ENCODE results near the gene BRINP2.

The BRINP2 gene

DNA sequence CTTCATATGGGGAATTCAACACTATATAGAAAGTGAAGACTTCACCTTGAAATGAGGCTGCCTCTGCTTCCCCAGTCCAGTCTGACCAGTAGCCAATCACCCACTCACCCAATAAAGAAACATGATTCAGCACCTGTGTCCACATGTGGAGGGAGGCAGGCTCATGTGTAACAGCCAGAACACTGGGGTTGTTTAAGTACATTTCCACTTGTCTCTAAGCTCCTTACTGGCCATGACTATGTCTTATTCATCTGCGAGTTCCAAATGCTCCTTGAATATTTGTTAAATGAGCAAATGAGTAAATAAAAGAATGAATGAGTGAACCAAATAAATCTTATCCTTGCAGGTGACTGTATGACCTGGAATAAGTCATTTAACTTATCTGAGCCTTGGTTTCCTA is 100.1 kb downstream of the BRINP2 start:
- no peak for DNase-seq (ENCODE audit: low read depth)

DNA sequence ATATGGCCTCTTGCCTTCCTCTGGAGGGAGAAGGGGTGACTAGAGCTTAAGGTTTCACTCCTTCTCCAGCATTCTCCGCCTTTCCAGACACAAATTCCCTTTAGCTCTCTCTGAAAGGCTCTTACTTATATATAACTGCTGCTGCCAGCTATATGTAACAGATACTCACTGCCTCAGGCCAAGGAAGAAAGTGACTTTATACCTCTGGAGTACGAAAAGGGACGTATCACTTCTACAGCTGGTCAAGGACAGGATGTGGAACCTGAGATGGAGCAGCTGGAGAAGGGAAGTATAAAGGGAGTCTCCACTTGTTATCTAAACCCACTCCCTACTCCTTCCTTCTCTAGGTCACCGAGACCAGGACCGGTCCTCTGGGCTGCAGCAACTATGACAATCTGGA is 102.4 kb downstream of the BRINP2 start:
- DNase-seq (ENCODE audit: low read depth): no peak

- no peak for DNase-seq (ENCODE audit: low read depth)
Measured at GRCh38 chr1:177274687-177275211, 104.0 kb downstream of the BRINP2 start.

- no peak for DNase-seq (ENCODE audit: low read depth)
Measured at GRCh38 chr1:177275736-177276135, 105.0 kb downstream of the BRINP2 start.

DNA sequence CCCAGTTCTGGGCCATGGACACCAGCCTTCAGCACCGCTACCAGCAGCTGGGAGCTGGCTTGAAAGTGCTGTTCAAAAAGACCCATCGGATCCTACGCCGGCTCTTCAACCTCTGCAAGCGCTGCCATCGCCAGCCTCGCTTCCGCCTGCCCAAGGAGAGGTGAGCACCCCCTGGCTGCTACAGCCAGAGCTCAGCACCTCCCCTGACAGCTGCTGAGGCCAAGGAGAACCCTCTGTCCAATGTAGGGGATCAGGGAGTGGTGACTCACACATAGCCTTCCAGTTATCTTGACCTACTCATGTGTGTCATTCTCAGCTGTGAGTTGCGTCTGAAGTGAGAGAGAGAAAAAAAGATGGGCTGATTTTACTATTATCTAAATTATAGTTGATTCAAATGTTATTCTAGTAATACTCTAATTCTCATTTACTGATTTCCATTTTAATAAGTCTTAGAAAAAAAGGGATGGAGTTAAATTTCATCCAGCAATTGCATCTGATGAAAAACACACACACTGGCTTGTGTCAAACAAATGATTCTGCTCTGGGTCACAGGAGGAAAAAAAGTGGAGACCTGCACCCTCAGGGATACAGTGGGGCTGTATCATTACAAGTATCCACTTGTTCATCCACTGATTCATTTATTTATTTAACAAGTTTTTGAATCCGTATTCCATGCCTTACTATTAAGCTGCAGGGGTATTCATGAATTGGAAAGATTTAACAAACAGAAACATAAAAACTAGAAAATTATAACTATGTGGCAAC is 108.0 kb downstream of the BRINP2 start:
- DNase-seq (ENCODE audit: low read depth): no peak

GRCh38 chr1:177281901-177282300 is 111.1 kb downstream of the BRINP2 start:
- DNase-seq (ENCODE audit: low read depth): no peak

DNA sequence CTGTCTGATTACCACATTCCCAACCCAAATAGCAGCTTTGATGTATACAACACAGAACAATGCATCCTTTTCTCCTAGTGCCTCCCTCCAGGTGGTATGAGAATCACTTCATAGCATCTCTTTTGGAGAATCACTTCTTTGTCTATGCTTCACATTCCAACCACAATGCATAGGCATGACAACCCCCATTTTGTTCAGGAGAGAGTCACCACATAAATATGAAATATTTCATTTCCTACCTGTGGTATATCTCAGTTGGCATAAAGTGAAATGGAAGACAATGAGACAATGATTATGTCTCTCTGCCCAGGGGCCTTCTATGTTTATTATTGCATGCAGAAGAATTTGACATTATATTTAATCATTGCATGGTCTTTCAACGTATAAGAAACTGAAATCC is 112.2 kb downstream of the BRINP2 start:
- DNase-seq (ENCODE audit: low read depth): no peak

DNA sequence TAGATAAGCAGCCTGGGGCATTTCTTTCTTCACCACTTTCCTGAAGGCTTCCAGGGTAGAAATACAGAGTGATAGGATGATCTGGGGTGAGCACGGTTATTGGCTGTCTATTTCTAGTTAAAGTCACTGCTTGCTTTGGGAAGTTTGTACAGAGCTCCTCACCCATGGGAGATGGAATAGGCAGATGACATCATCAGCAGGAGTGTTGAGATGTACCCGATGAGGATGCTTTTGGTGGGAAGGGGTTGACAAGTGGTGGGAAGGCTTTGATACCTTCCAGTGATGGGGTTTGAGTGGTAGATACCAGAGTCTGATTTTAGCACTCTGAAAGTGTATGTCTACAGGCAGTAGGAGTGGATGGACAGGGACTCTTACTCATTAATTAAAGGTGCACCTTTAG is 112.6 kb downstream of the BRINP2 start:
- DNase-seq (ENCODE audit: low read depth): no peak

DNA sequence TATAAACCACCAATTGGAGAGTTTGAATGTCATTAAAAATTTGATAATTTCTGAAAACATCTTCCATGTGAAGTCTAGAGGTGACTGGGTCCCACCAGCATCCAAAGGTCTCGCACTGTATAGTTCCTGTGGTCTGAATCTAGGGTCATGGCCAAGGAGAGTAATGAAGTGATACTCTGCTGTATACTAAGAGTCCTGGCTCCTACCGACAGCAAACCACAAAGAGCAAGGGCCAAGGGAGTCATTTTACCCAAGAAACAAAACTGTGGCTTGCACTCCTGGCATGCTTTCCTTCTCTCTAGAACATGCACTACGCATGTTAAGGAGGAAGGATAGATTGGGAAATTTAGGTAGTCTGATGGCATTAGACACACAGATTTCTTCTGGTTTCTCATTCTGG is 115.6 kb downstream of the BRINP2 start:
- DNase-seq (ENCODE audit: low read depth): no peak

GRCh38 chr1:177287270-177287669 is 116.5 kb downstream of the BRINP2 start:
- no peak for DNase-seq (ENCODE audit: low read depth)

- no peak for DNase-seq (ENCODE audit: low read depth)
Measured at GRCh38 chr1:177287994-177288393, 117.2 kb downstream of the BRINP2 start.

GRCh38 chr1:177289532-177289931 is 118.8 kb downstream of the BRINP2 start:
- no peak for DNase-seq (ENCODE audit: low read depth)

GRCh38 chr1:177300431-177300830 is 129.7 kb downstream of the BRINP2 start:
- no peak for DNase-seq (ENCODE audit: low read depth)

DNA sequence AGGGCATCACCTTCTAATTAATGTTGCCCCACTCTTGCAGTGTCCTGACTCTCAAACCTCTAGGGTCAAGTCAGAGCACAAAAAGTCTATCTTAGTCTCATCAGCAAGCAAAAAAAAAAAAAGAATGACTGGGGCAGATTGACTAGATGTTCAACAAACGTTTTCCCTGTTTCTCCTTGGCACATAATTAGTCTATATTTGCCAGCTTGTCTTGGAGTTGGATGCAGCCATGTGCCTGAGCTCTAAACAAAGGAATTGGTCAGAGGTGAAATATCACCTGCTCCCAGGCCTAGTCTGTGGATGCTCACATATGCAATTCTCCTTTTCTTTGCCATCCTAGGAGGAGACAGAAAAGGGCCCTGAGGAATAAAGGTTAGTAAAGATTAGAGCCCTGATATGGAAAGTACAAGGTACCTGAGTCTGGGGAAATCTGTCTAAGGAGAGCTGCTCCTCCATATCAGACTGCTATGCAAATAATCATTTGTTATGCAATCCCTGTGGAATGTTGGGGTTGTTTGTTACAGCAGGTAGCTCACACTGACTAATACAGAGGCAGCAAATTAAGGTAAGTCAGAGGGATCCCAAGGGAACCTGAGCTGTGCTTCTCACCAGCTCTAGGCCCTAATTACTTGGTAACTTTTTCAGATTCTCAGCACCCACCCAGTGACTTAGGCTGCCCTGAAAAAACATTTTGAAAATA is 130.8 kb downstream of the BRINP2 start:
- no peak for DNase-seq (ENCODE audit: low read depth)

- no peak for DNase-seq (ENCODE audit: low read depth)
Measured at GRCh38 chr1:177302357-177303044, 131.7 kb downstream of the BRINP2 start.

DNA sequence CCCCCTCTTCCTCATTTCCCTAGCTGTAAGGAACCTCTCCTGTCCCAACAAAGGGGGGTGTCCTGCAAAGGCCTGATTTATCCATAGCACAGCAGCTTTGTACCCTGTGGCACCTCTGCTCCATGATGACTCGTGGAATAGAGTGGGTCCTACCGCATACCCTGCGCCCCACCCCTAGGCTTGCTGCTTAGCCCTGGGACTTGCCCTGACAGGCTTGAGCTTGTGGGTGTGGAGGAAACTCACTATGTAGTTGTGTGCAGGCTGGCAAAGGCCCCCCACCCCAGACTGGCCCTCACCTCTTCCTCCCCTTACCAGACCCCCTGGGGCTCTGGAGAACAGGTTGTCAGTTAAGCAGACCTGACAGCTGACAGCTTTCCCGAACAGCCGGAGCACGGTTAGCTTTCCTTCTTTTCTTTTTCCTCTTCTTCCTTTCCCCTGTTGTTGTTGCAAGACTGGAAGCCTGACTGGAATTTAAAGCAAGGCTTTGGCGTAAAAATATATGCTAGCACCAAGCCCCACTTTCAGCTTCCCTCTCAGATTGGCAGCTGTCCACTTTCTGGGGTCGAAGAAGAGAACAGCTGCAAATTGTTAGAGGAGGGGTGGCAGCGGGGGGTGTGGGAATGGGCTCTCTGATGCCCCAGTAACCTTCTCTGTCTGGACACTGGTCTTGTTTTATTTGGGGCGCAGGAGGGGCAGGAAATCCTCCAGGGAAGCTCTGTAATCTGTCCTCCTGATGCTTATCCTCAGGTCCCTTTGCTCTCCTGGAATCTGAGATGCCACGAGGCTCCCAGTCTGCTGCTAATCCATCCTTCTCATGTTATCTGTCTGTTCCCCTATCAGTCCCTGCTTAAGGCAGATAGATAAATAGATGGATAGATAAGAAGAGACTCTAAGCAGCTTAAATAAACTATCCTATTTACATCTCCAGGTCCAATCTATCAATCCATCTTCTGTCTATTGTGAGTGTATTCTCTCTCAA is 134.6 kb downstream of the BRINP2 start:
- no peak for DNase-seq (ENCODE audit: low read depth)

DNA sequence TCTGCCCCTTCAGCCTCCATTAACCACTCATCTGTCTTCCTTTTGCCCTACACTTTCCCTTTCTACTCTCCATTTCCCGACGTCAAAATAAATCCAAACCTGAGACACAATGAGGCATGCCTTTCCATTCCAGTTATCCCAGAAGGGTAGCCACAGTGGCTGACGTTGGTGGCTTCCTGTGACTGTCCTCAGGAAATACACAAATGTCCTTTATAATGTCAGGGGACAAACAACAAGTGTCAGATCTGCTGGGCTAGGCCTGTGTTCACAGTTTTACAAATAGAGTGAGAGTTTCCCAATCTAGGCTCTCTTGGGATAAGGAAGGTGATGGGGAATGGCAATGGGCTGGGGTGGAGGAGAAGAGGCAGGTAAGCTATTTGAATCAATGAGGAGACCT is 135.3 kb downstream of the BRINP2 start:
- DNase-seq (ENCODE audit: low read depth): no peak

- DNase-seq (ENCODE audit: low read depth): no peak
Measured at GRCh38 chr1:177306981-177307380, 136.2 kb downstream of the BRINP2 start.

DNA sequence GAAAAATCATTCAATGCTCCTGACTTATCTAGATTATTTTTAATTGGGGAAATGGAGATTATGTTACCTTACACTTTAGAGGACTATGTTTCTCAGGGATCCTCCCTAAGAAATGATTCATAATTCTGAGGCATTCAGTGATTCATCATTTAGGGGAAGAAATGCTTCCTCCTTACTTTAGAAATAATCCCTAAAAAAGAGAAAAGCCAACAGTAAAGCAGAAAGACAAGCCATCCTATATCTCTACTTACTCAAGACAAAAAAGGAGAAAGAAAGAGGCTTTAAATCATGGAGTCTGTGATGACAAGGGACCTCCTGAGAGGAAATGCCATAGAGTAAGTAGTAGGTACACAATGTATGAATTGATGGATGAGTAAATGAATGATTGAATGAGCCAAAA is 137.0 kb downstream of the BRINP2 start:
- no peak for DNase-seq (ENCODE audit: low read depth)

- no peak for DNase-seq (ENCODE audit: low read depth)
Measured at GRCh38 chr1:177309880-177310279, 139.1 kb downstream of the BRINP2 start.

DNA sequence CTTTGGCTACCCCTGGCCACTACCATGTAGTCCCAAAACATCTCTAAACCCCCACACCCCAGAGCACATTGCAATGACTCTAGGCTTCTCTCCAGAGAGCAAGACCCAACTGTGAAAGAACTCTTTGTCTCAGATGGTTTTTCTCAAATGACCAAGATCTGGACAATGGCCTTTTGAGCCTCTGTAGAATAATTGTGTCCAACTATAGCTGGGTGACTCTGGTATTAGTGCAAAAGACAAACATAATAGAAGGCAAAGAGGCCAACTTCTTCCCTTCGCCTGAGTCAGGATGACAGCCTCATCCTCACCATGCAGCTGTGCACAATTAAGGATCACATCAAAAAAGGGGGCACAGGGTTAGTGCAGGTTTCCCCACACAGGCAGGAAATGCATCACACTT is 139.6 kb downstream of the BRINP2 start:
- DNase-seq (ENCODE audit: low read depth): no peak

DNA sequence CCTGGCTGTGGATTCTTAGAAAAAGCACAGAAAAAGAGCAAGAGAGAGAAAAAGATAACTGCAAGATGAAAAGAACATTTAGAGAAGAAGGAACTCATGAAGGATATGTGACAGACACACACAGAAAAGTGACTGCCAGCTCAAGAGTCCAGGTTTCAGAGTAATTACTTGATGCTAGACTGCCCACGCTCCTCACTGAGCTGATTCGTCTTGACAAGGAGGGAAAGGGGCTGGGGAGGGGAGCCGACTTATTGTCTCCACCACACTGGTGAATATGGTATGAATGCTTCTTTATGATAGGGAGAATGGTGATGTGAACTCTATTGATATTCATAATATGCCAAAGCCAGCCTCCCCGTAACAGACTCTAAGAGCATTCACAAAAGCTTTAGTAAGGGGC is 140.4 kb downstream of the BRINP2 start:
- no peak for DNase-seq (ENCODE audit: low read depth)

All from CMK (cell line).